SK-MEL-5 (cell line): ENCODE measurements around the gene PHF13. TPM values are rescaled to one million over a fixed set of nuclear protein-coding genes. Genes with fewer than 3 reads are reported as not detected.

Source experiments
- DNase-seq: peaks from one replicate; pipeline ENCODE4 v3.0.0-alpha.2; 2016; ENCODE audit warnings: low read depth, low spot score
- in situ Hi-C: cut with HindIII; loops from 2 replicates; pipeline ENCODE4 v1.10.0; 2016; ENCODE audit warnings: low sequenced_read_pairs, high pct_unique_total_duplicates, low pct_unique_long_range_greater_than_20kb
- total RNA-seq: library from RNA; depleted of rRNA; stranded (reverse); fragments of >200 nt; shearing (Covaris generic); gene quantifications from 2 replicates; pipeline ENCODE4 v1.2.3, GENCODE V29; 2014; rRNA removed

PHF13 gene
- total RNA-seq, 1 experiment from 2014 or later, result 7.4 TPM

DNA sequence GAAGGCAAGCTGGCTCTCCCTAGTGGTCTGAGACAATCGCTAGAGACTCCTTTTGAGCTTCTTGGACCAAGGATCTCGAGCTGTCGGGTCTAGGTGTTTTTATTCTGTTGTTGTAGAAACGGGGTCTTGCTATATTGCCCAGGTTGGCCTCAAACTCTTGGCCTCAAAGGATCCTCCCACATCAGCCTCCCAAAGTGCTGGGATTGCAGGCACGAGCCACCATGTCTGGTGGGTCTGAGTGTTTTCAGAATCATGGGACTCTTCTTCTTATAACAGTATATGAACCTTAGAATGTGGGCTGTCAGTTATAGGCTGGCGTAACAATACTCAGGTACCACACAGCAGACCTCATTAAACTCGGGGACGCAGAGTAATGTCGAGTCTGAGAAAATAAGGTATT is 55.0 kb downstream of the PHF13 start:
- DNase-seq, result no peak
- in situ Hi-C loops, result no loop called here

DNA sequence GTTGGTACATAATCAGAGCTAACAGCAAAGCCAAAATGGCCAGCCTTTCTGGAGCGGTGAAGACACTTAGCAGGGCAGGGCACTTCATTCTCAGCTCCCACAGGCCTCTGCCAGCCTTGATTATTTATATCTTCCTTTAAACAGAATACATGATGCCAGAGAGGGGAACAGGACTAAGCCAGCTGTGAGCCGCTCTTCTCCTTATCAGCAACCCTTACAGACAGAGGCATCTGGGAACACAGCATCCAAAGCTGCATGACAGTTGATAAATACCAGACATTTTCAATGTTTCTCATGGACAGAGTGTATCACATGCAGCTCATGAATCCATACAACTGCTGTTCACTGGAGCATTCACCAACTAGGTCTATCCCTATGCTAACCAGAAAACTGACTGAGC is 59.0 kb downstream of the PHF13 start:
- in situ Hi-C loops, result no loop called here
- DNase-seq, result no peak

Other genes starting within 250 kb of the PHF13 start
- 125 and 132 TPM in 2 replicates for gene ACOT7, start 220.0 kb upstream of the PHF13 start, total RNA-seq
- gene HES2, start 193.8 kb upstream of the PHF13 start, total RNA-seq, result 1.1 and 2.4 TPM in 2 replicates
- gene ESPN, start 189.0 kb upstream of the PHF13 start, total RNA-seq, result 0.40 and 0.96 TPM in 2 replicates
- gene TNFRSF25, start 147.6 kb upstream of the PHF13 start, total RNA-seq, result 0.96 and 1.2 TPM in 2 replicates
- gene PLEKHG5, start 122.1 kb upstream of the PHF13 start, total RNA-seq, result 1.7 and 2.7 TPM in 2 replicates
- gene NOL9, start 59.2 kb upstream of the PHF13 start, total RNA-seq, result 23.4 and 25.1 TPM in 2 replicates
- gene TAS1R1, start 58.4 kb upstream of the PHF13 start, total RNA-seq, result not detected in 2 replicates
- gene ZBTB48, start 33.7 kb upstream of the PHF13 start, total RNA-seq, result 12.2 and 12.8 TPM in 2 replicates
- gene KLHL21, start 10.9 kb upstream of the PHF13 start, total RNA-seq, result 28.2 and 29.0 TPM in 2 replicates
- 20.8 and 22.6 TPM in 2 replicates for gene THAP3, start 11.1 kb downstream of the PHF13 start, total RNA-seq
- 40.9 and 48.1 TPM in 2 replicates for gene DNAJC11, start 88.1 kb downstream of the PHF13 start, total RNA-seq
- 47.4 and 52.5 TPM in 2 replicates for gene CAMTA1, start 171.7 kb downstream of the PHF13 start, total RNA-seq